AG09309 (cell line): ENCODE measurements around the gene TDO2.

Source experiments
- DNase-seq: peaks from one replicate; pipeline ENCODE4 v3.0.0-alpha.2; 2010; ENCODE audit warnings: low read depth
- H3K4me3 ChIP-seq: 2 replicates; pipeline ENCODE4 v1.5.1; 2011; ENCODE audit warnings: mild to moderate bottlenecking, low read depth, low read length, moderate library complexity; ENCODE audit not compliant: control insufficient read depth
- CTCF ChIP-seq: IDR thresholded peaks from 2 replicates; pipeline ENCODE4 v1.5.1; 2011; ENCODE audit warnings: mild to moderate bottlenecking, low read depth, low read length, inconsistent platforms; ENCODE audit not compliant: insufficient read depth, control insufficient read depth; ENCODE audit errors: missing control alignments

Gene TDO2

DNA sequence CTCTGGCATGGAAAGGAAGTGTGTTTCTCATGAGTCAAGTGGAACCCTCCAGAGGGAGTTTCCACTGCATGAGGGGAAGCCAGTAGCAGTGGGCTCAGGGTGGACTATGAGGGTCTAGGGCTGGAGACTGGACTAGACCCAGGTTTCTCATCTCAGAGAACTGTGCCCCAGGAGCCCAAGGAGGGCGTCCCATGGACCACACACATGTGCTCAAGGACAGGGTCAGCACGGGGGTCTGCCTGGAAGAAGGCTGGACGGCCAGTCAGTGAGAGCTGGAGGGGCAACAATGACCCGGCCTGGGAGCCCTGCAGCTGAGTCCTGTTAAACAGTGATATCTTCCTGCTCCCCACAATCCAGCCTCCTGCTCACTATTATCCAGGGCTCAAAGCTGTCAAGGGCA lies 55.9 kb downstream of the TDO2 start:
- no peak for TF ChIP-seq CTCF
- H3K4me3 ChIP-seq, result no peak overlapping the region
- no peak for DNase-seq

GRCh38 chr4:155960522-155960921 lies 57.0 kb downstream of the TDO2 start:
- no peak overlapping the region for H3K4me3 ChIP-seq
- no peak for TF ChIP-seq CTCF
- no peak for DNase-seq

GRCh38 chr4:155961575-155961974 lies 58.1 kb downstream of the TDO2 start:
- H3K4me3 ChIP-seq, result no peak overlapping the region
- no peak for TF ChIP-seq CTCF
- DNase-seq, result no peak

DNA sequence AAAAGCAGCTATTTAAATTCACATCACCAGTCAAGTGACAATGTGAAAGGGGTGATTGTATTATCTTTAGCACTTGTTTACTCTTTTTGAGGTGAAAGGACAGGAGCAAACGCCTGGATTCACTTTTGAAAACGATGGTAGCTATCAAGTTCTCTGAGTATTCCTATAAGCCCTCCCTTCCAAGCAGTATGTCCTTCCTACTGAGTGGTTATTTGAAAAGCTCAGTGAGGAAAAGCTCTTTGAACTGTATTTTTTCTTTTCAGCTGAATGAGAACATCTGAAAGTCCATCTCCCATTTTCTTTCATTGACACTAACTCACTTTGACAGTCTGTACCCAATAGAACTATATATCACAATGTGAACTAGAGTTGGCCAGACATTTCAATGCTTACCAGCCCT lies 59.3 kb downstream of the TDO2 start:
- DNase-seq, result no peak
- TF ChIP-seq CTCF, result no peak

GRCh38 chr4:155964016-155964891 lies 60.8 kb downstream of the TDO2 start:
- no peak for TF ChIP-seq CTCF
- DNase-seq, result no peak
- H3K4me3 ChIP-seq, result no peak overlapping the region

More for the DNA sequence above, 59.3 kb downstream of the TDO2 start:
- no peak overlapping the region for H3K4me3 ChIP-seq

DNA sequence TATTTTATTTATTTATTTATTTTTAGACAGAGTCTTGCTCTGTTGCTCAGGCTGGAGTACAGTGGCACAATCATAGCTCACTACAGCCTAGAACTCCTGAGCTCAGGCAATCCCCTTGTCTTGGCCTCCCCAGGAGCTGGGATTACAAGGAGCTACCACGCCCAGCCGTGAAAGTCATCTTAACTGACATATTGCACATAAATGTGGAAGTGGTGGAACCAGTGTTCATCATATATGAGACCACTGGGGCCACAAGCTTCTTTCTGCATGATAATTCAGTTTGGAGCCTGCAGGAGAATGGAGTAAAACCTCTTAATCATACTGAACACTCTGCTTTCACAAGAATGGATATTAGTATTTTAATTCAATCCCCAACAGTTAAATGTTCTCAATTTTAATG lies 62.7 kb downstream of the TDO2 start:
- no peak for TF ChIP-seq CTCF
- H3K4me3 ChIP-seq, result no peak overlapping the region
- DNase-seq, result no peak

- H3K4me3 ChIP-seq, result no peak overlapping the region
- DNase-seq, result no peak
- no peak for TF ChIP-seq CTCF
These were observed 63.4 kb downstream of the TDO2 start for GRCh38 chr4:155966731-155967395.
